K562 (cell line): ENCODE results near the gene FUT2. TPM values are rescaled to one million over a fixed set of nuclear protein-coding genes. Genes with fewer than 3 reads are reported as not detected.

Source experiments
- ARHGAP35 ChIP-seq: fragments of 450-650 bp; IDR thresholded peaks from 2 replicates; pipeline ENCODE4 v1.6.1; 2018; ENCODE audit not compliant: partially characterized antibody
- ATF1 ChIP-seq, 2 experiments: fragments of 450-650 bp in 1 of 2; IDR thresholded peaks; 2 replicates each; pipeline ENCODE4 v1.6.1; 2016; ENCODE audit warnings: missing compliant biosample characterization in 1 of 2, missing genetic modification characterization in 1 of 2
- FIP1L1 ChIP-seq: fragments of 200-400 bp; formaldehyde crosslinking; IDR thresholded peaks from 2 replicates; pipeline ENCODE4 v1.6.1; 2018; ENCODE audit warnings: mild to moderate bottlenecking, low read depth, low read length; ENCODE audit not compliant: poor library complexity, severe bottlenecking
- RCOR1 ChIP-seq, 2 experiments: IDR thresholded peaks; 2 replicates each; pipeline ENCODE4 v1.6.1; 2012; ENCODE audit warnings: low read depth in 2 of 2, low read length in 2 of 2, borderline replicate concordance in 1 of 2, improper control_type of control experiment in 1 of 2
- SIN3A ChIP-seq, 2 experiments: fragments of 150-350 bp in 1 of 2; IDR thresholded peaks; 2 replicates each; pipeline ENCODE4 v1.6.1; 2011 to 2016; ENCODE audit warnings: borderline replicate concordance in 2 of 2, low read depth in 2 of 2, low read length in 2 of 2, mild to moderate bottlenecking in 2 of 2, moderate library complexity in 2 of 2; ENCODE audit not compliant: control insufficient read depth in 1 of 2
- SNRNP70 ChIP-seq: fragments of 200-400 bp; formaldehyde crosslinking; optimal IDR thresholded peaks from 2 replicates; pipeline ENCODE3; 2017; ENCODE audit warnings: low read depth, low read length
- ZNF311 ChIP-seq: fragments of 250-450 bp; sonication (Bioruptor Pico); IDR thresholded peaks from 2 replicates; pipeline ENCODE4 v1.4.0; 2020; ENCODE audit warnings: mild to moderate bottlenecking, moderate library complexity
- ZNF395 ChIP-seq: fragments of 200-800 bp; sonication (Bioruptor generic); IDR thresholded peaks from 2 replicates; pipeline ENCODE4 v1.6.1; 2017; ENCODE audit warnings: missing genetic modification characterization, missing compliant biosample characterization
- ZNF584 ChIP-seq: fragments of 200-800 bp; sonication (Bioruptor generic); IDR thresholded peaks from 2 replicates; pipeline ENCODE4 v1.6.1; 2016; ENCODE audit warnings: low read depth, mild to moderate bottlenecking, missing genetic modification characterization, missing compliant biosample characterization
- polyA plus RNA-seq, 8 experiments: library from polyadenylated mRNA; depleted of rRNA in 4 of 8; stranded (reverse) in 5 of 8; unstranded in 3 of 8; fragments of >200 nt; fragmentation: Nextera tagmentation in 2 of 8; fragmentation: Illumina TruSeq in 1 of 8; extraction: Ambion mirVana in 2 of 8; extraction: Trizol in 1 of 8; gene quantifications; 2 replicates each; pipeline versions ENCODE4 v1.2.1 to v1.2.3, GENCODE V29; 2011 to 2014; ENCODE audit warnings: inconsistent platforms in 1 of 8, missing spikeins in 1 of 8
- total RNA-seq, 7 experiments: library from RNA; depleted of rRNA in 6 of 7; stranded (reverse); fragments of >200 nt in 6 of 7; fragmentation: Illumina TruSeq in 2 of 7; extraction: Trizol in 2 of 7; gene quantifications; 2 replicates each; pipeline versions ENCODE4 v1.2.1 to v1.2.3, GENCODE V29; 2011 to 2021; ENCODE audit warnings: low replicate concordance in 1 of 7

The FUT2 gene
- total and polyA plus RNA-seq, 9 of the 15 experiments (the other 6 are each of a cell fraction or from before 2014, with no cell fraction given), result 0.03 to 0.04 TPM; not detected in 7

GRCh38 chr19:48738557-48739403, 43.0 kb downstream of the FUT2 start (continued):
- TF ChIP-seq ARHGAP35, result no peak
- no peak for TF ChIP-seq ZNF311 (CRISPR knock-in tag)
- TF ChIP-seq ZNF584 (CRISPR knock-in tag), result no peak
- TF ChIP-seq SNRNP70, result no peak
- peak; percentile 59 for TF ChIP-seq FIP1L1
- peak in 1 of 2 experiments; percentile 79; a peak in 1 of 4 replicates for TF ChIP-seq SIN3A (IDR thresholded peaks at IDR 0.05; ENCODE audit: borderline replicate concordance in 2 of 2, control insufficient read depth in 1 of 2, low read depth in 2 of 2, low read length in 2 of 2)
- 0 out of 2 replicates have a peak, but pooled peaks have one; percentile 28 for TF ChIP-seq ZNF395
- TF ChIP-seq ATF1 (CRISPR knock-in tag; IDR thresholded peaks at IDR 0.05), result no peak
- TF ChIP-seq ATF1 (tag; IDR thresholded peaks at IDR 0.05), result peak; percentile 63
- peak in 1 of 2 experiments; percentile 66; a peak in 2 of 4 replicates for TF ChIP-seq RCOR1 (IDR thresholded peaks at IDR 0.05; ENCODE audit: borderline replicate concordance in 1 of 2, low read depth in 2 of 2, low read length in 2 of 2)
